GM23338 (cell line): ENCODE measurements around the gene EED. TPM values are rescaled to one million over a fixed set of nuclear protein-coding genes. Genes with fewer than 3 reads are reported as not detected.

ENCODE experiments used
- ATAC-seq: fragments of 200-7000 bp; cut with Tn5 transposase; 3 replicates; pipeline ENCODE4 v1.9.1; 2020
- DNase-seq: peaks from one replicate; pipeline ENCODE4 v3.0.0-alpha.2; 2015; ENCODE audit warnings: low spot score
- H2AFZ ChIP-seq: fragments of 200-600 bp; sonication (generic); 2 replicates; pipeline ENCODE4 v1.8.0; 2016; ENCODE audit warnings: antibody characterized with exemption, mild to moderate bottlenecking, moderate library complexity
- H3F3A ChIP-seq: fragments of 200-600 bp; sonication (generic); replicated peaks from 2 replicates; pipeline ENCODE4 v1.8.0; 2017; ENCODE audit warnings: antibody characterized with exemption, mixed run types, low read depth
- H3K27ac ChIP-seq: fragments of 200-600 bp; sonication (generic); 2 replicates; pipeline ENCODE4 v1.6.1; 2016; ENCODE audit warnings: low read depth
- H3K27me3 ChIP-seq: fragments of 200-600 bp; sonication (generic); 2 replicates; pipeline ENCODE4 v1.8.0; 2016; ENCODE audit warnings: mild to moderate bottlenecking, mixed run types, moderate library complexity; ENCODE audit not compliant: insufficient read depth
- H3K36me3 ChIP-seq: fragments of 200-600 bp; sonication (generic); 2 replicates; pipeline ENCODE4 v1.8.0; 2016; ENCODE audit warnings: mild to moderate bottlenecking; ENCODE audit not compliant: insufficient read depth
- H3K4me1 ChIP-seq: fragments of 200-600 bp; sonication (generic); 2 replicates; pipeline ENCODE4 v1.8.0; 2016; ENCODE audit warnings: mild to moderate bottlenecking, moderate library complexity; ENCODE audit not compliant: insufficient read depth
- H3K4me2 ChIP-seq: fragments of 200-600 bp; sonication (generic); 2 replicates; pipeline ENCODE4 v1.7.1; 2017; ENCODE audit warnings: mixed run types
- H3K4me3 ChIP-seq: fragments of 200-600 bp; sonication (generic); 2 replicates; pipeline ENCODE4 v1.6.1; 2016; ENCODE audit warnings: mixed run types
- H3K79me2 ChIP-seq: fragments of 200-600 bp; sonication (generic); replicated peaks from 2 replicates; pipeline ENCODE4 v1.8.0; 2017; ENCODE audit warnings: mild to moderate bottlenecking; ENCODE audit not compliant: insufficient read depth
- H3K9me2 ChIP-seq: fragments of 200-600 bp; sonication (generic); 2 replicates; pipeline ENCODE4 v1.8.0; 2017; ENCODE audit not compliant: insufficient read depth
- H4K20me1 ChIP-seq: fragments of 200-600 bp; sonication (generic); replicated peaks from 2 replicates; pipeline ENCODE4 v1.8.0; 2017; ENCODE audit warnings: mild to moderate bottlenecking; ENCODE audit not compliant: insufficient read depth
- H3K27ac Mint-ChIP-seq: 2 replicates; pipeline ENCODE4 v1.8.0; 2020; ENCODE audit warnings: inconsistent platforms, mild to moderate bottlenecking, moderate library complexity, mixed read lengths
- H3K27me3 Mint-ChIP-seq: 3 replicates; pipeline ENCODE4 v1.8.0; 2022; ENCODE audit warnings: low read depth, mild to moderate bottlenecking, moderate library complexity, mixed read lengths, inconsistent platforms; ENCODE audit not compliant: insufficient read depth, poor library complexity
- H3K36me3 Mint-ChIP-seq: 3 replicates; pipeline ENCODE4 v1.8.0; 2021; ENCODE audit warnings: low read depth, mild to moderate bottlenecking, inconsistent platforms, moderate library complexity, mixed read lengths
- H3K4me1 Mint-ChIP-seq: 3 replicates; pipeline ENCODE4 v1.8.0; 2020; ENCODE audit warnings: mild to moderate bottlenecking, inconsistent platforms, mixed read lengths
- H3K4me3 Mint-ChIP-seq: 3 replicates; pipeline ENCODE4 v1.8.0; 2021; ENCODE audit warnings: moderate library complexity, mild to moderate bottlenecking, inconsistent platforms, mixed read lengths
- H3K9me3 Mint-ChIP-seq: 3 replicates; pipeline ENCODE4 v1.8.0; 2020; ENCODE audit warnings: moderate library complexity, mild to moderate bottlenecking, inconsistent platforms, mixed read lengths
- CREB1 ChIP-seq: fragments of 250-450 bp; sonication (Bioruptor Pico); IDR thresholded peaks from 2 replicates; pipeline ENCODE4 v1.5.0; 2020; ENCODE audit warnings: low read depth, mild to moderate bottlenecking, moderate library complexity
- EZH2 ChIP-seq: fragments of 200-600 bp; sonication (generic); IDR thresholded peaks from one replicate; pipeline ENCODE4 v1.8.0; 2017; ENCODE audit warnings: antibody characterized with exemption, mild to moderate bottlenecking, low read depth; ENCODE audit not compliant: unreplicated experiment
- JUNB ChIP-seq: IDR thresholded peaks from one replicate; pipeline ENCODE4 v1.6.1; 2016; ENCODE audit warnings: antibody characterized with exemption; ENCODE audit not compliant: unreplicated experiment
- NANOG ChIP-seq: IDR thresholded peaks from 2 replicates; pipeline ENCODE4 v1.6.1; 2016; ENCODE audit warnings: antibody characterized with exemption, borderline replicate concordance
- STAT1 ChIP-seq: IDR thresholded peaks from one replicate; pipeline ENCODE4 v1.6.1; 2016; ENCODE audit warnings: antibody characterized with exemption; ENCODE audit not compliant: unreplicated experiment
- ZNF331 ChIP-seq: fragments of 250-450 bp; sonication (Bioruptor Pico); IDR thresholded peaks from 2 replicates; pipeline ENCODE4 v1.5.0; 2020; ENCODE audit warnings: low read depth, mild to moderate bottlenecking, moderate library complexity
- polyA plus RNA-seq: library from polyadenylated mRNA; unstranded; fragments of >200 nt; fragmentation: Nextera tagmentation; extraction: Ambion mirVana; gene quantifications from 2 replicates; pipeline ENCODE4 v1.2.1, GENCODE V29; 2016
- total RNA-seq: library from RNA; depleted of rRNA; stranded (reverse); fragments of >200 nt; shearing (Covaris generic); gene quantifications from 2 replicates; pipeline ENCODE4 v1.2.3, GENCODE V29; 2014
- TF ChIP-seq, protein P1 (sequence below): fragments of 250-450 bp; sonication (Bioruptor Pico); IDR thresholded peaks from 2 replicates; pipeline ENCODE4 v1.5.0; 2020; ENCODE audit warnings: mild to moderate bottlenecking, moderate library complexity
- TF ChIP-seq, protein P2 (sequence below): IDR thresholded peaks from 2 replicates; pipeline ENCODE4 v1.6.1; 2016; ENCODE audit warnings: antibody characterized with exemption

The EED gene
- total and polyA plus RNA-seq, 2 experiments from 2014 or later: 26.7 to 29.7 TPM

DNA sequence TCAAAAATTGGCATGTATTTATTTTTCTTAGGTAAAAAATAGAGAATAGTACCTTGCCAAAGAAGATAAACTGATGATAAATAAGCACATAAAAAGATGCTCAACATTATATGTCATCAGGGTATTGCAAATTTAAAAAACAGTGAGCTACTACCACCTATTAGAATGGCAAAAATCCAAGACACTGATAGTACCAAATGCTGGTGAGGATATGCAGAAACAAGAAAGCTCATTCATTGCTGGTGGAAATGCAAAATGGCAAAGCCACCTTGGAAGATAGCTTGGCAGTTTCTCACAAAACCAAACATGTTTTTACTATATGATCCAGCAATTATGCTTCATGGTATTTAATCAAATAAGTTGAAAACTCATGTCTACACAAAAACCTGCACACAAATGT lies 46.4 kb upstream of the EED start (continued):
- TF ChIP-seq, protein P1, sequence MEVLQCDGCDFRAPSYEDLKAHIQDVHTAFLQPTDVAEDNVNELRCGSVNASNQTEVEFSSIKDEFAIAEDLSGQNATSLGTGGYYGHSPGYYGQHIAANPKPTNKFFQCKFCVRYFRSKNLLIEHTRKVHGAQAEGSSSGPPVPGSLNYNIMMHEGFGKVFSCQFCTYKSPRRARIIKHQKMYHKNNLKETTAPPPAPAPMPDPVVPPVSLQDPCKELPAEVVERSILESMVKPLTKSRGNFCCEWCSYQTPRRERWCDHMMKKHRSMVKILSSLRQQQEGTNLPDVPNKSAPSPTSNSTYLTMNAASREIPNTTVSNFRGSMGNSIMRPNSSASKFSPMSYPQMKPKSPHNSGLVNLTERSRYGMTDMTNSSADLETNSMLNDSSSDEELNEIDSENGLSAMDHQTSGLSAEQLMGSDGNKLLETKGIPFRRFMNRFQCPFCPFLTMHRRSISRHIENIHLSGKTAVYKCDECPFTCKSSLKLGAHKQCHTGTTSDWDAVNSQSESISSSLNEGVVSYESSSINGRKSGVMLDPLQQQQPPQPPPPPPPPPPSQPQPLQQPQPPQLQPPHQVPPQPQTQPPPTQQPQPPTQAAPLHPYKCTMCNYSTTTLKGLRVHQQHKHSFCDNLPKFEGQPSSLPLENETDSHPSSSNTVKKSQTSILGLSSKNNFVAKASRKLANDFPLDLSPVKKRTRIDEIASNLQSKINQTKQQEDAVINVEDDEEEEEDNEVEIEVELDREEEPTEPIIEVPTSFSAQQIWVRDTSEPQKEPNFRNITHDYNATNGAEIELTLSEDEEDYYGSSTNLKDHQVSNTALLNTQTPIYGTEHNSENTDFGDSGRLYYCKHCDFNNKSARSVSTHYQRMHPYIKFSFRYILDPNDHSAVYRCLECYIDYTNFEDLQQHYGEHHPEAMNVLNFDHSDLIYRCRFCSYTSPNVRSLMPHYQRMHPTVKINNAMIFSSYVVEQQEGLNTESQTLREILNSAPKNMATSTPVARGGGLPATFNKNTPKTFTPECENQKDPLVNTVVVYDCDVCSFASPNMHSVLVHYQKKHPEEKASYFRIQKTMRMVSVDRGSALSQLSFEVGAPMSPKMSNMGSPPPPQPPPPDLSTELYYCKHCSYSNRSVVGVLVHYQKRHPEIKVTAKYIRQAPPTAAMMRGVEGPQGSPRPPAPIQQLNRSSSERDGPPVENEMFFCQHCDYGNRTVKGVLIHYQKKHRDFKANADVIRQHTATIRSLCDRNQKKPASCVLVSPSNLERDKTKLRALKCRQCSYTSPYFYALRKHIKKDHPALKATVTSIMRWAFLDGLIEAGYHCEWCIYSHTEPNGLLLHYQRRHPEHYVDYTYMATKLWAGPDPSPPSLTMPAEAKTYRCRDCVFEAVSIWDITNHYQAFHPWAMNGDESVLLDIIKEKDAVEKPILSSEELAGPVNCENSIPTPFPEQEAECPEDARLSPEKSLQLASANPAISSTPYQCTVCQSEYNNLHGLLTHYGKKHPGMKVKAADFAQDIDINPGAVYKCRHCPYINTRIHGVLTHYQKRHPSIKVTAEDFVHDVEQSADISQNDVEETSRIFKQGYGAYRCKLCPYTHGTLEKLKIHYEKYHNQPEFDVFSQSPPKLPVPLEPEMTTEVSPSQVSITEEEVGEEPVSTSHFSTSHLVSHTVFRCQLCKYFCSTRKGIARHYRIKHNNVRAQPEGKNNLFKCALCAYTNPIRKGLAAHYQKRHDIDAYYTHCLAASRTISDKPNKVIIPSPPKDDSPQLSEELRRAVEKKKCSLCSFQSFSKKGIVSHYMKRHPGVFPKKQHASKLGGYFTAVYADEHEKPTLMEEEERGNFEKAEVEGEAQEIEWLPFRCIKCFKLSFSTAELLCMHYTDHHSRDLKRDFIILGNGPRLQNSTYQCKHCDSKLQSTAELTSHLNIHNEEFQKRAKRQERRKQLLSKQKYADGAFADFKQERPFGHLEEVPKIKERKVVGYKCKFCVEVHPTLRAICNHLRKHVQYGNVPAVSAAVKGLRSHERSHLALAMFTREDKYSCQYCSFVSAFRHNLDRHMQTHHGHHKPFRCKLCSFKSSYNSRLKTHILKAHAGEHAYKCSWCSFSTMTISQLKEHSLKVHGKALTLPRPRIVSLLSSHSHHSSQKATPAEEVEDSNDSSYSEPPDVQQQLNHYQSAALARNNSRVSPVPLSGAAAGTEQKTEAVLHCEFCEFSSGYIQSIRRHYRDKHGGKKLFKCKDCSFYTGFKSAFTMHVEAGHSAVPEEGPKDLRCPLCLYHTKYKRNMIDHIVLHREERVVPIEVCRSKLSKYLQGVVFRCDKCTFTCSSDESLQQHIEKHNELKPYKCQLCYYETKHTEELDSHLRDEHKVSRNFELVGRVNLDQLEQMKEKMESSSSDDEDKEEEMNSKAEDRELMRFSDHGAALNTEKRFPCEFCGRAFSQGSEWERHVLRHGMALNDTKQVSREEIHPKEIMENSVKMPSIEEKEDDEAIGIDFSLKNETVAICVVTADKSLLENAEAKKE: no peak
- no peak for TF ChIP-seq ZNF331 (CRISPR knock-in tag)

DNA sequence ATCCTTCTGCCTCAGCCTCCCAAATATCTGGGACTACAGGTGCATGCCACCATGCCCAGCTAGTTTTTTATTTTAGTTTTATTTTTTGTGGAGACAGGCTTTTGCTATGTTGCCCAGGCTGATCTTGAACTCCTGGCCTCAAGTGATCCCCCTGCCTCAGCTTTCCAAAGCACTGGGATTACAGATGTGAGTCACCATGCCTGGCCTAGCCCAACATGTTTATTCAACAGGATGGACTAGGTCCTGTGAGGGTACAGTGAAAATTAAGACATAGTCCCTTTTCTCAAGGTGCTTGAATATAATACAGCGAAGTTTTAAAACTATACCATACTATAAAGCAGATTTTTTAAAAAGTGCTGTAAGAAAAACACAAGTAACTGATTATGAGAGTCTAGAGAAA lies 45.2 kb upstream of the EED start:
- no peaks in the 10 kb centered on the region for H3K36me3 Mint-ChIP-seq
- no peaks in the 10 kb centered on the region for H3K36me3 ChIP-seq
- no peaks in the 10 kb centered on the region for H3K9me2 ChIP-seq
- no peaks in the 10 kb centered on the region for H3K4me1 ChIP-seq
- no peaks in the 10 kb centered on the region for H3F3A ChIP-seq
- no peak for ATAC-seq
- H3K79me2 ChIP-seq: no peaks in the 10 kb centered on the region
- DNase-seq: no peak
- no peak overlapping the region for H3K27ac ChIP-seq
- peaks cover 2% of the 10 kb centered on the region for H3K27me3 Mint-ChIP-seq
- H3K27ac Mint-ChIP-seq: no peak overlapping the region
- no peak overlapping the region for H3K4me3 Mint-ChIP-seq
- H4K20me1 ChIP-seq: no peaks in the 10 kb centered on the region
- H2AFZ ChIP-seq: no peak overlapping the region
- H3K27me3 ChIP-seq: peaks cover 24% of the 10 kb centered on the region
- H3K9me3 Mint-ChIP-seq: no peaks in the 10 kb centered on the region
- H3K4me3 ChIP-seq: no peak overlapping the region
- H3K4me1 Mint-ChIP-seq: no peaks in the 10 kb centered on the region
- H3K4me2 ChIP-seq: no peak overlapping the region
- TF ChIP-seq EZH2 (no peak), NANOG (no peak), CREB1 (CRISPR knock-in tag) (no peak), STAT1 (no peak), JUNB (no peak)
- TF ChIP-seq, protein P1: no peak
- TF ChIP-seq, protein P2, sequence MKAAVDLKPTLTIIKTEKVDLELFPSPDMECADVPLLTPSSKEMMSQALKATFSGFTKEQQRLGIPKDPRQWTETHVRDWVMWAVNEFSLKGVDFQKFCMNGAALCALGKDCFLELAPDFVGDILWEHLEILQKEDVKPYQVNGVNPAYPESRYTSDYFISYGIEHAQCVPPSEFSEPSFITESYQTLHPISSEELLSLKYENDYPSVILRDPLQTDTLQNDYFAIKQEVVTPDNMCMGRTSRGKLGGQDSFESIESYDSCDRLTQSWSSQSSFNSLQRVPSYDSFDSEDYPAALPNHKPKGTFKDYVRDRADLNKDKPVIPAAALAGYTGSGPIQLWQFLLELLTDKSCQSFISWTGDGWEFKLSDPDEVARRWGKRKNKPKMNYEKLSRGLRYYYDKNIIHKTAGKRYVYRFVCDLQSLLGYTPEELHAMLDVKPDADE: no peak
